Activated CD8-positive, alpha-beta memory T cell treated with anti-CD3 and anti-CD28 coated beads for 4 hours (primary cell): Measurements from ENCODE around the gene PTPN22.
A peak's percentile ranks its signal among the peaks of the same experiment; 100 is the strongest.
"Not testable (repeated sequence)": the region's sequence is repeated elsewhere in the genome, so short reads cannot be mapped to it uniquely, and the experiment has no call there.

ENCODE experiments used
- DNase-seq, 2 donors: peaks; one replicate each; pipeline ENCODE4 v3.0.0-alpha.2; 2020; ENCODE audit warnings: low read depth in 2 of 2

The PTPN22 gene

GRCh38 chr1:113852694-113853093 is 18.8 kb downstream of the PTPN22 start:
- not testable (repeated sequence) for DNase-seq

GRCh38 chr1:113850127-113850796 is 21.2 kb downstream of the PTPN22 start:
- no peak for DNase-seq

GRCh38 chr1:113849072-113849471 is 22.4 kb downstream of the PTPN22 start:
- no peak for DNase-seq

- no peak for DNase-seq
These were observed 25.0 kb downstream of the PTPN22 start for GRCh38 chr1:113846391-113847035.

- no peak for DNase-seq
These were observed 35.0 kb downstream of the PTPN22 start for GRCh38 chr1:113836534-113836933.

- DNase-seq: no peak
These were observed 35.7 kb downstream of the PTPN22 start for GRCh38 chr1:113835686-113836290.

GRCh38 chr1:113834716-113835115 is 36.8 kb downstream of the PTPN22 start:
- no peak for DNase-seq

GRCh38 chr1:113830039-113830438 is 41.5 kb downstream of the PTPN22 start:
- no peak for DNase-seq

- DNase-seq: no peak
These were observed 49.6 kb downstream of the PTPN22 start for GRCh38 chr1:113821916-113822315.

GRCh38 chr1:113818578-113818977 is 52.9 kb downstream of the PTPN22 start:
- no peak for DNase-seq

- no peak for DNase-seq
These were observed 58.3 kb downstream of the PTPN22 start for GRCh38 chr1:113813218-113813617.

- no peak for DNase-seq
These were observed 58.8 kb downstream of the PTPN22 start for GRCh38 chr1:113812661-113813135.

- DNase-seq: peak; percentile 92 to 96
These were observed 59.4 kb downstream of the PTPN22 start, which contains the start of gene RSBN1 for GRCh38 chr1:113811888-113812660. TSS of gene RSBN1 (minus strand) at chr1:113812476. CDS start at chr1:113812412, 64 bp downstream.

- DNase-seq: no peak
These were observed 60.2 kb downstream of the PTPN22 start for GRCh38 chr1:113811156-113811887.

GRCh38 chr1:113809670-113810602 is 61.6 kb downstream of the PTPN22 start:
- DNase-seq: no peak

GRCh38 chr1:113808450-113809195 is 62.9 kb downstream of the PTPN22 start:
- no peak for DNase-seq

GRCh38 chr1:113805639-113806038 is 65.9 kb downstream of the PTPN22 start:
- no peak for DNase-seq

GRCh38 chr1:113805256-113805531 is 66.3 kb downstream of the PTPN22 start:
- no peak for DNase-seq

GRCh38 chr1:113804421-113805255 is 66.9 kb downstream of the PTPN22 start:
- no peak for DNase-seq
